SU-DHL-6 (cell line): ENCODE measurements around the gene RARRES1.
A peak's percentile ranks its signal among the peaks of the same experiment; 100 is the strongest.

Experiments used
- H2AFZ ChIP-seq: fragments of 200-600 bp; sonication (generic); 2 replicates; pipeline ENCODE4 v1.6.1; 2014; ENCODE audit warnings: low read depth, mild to moderate bottlenecking, moderate library complexity, mixed read lengths, antibody characterized with exemption, low read length; ENCODE audit not compliant: severe bottlenecking
- H3F3A ChIP-seq: fragments of 200-600 bp; shearing (Covaris generic); 2 replicates; pipeline ENCODE4 v1.6.0; 2016; ENCODE audit warnings: antibody characterized with exemption, mild to moderate bottlenecking; ENCODE audit not compliant: insufficient read depth
- H3K27ac ChIP-seq: fragments of 200-600 bp; sonication (generic); 2 replicates; pipeline ENCODE4 v1.5.1; 2016; ENCODE audit warnings: low read depth, mild to moderate bottlenecking, low read length, moderate library complexity, mixed read lengths
- H3K27me3 ChIP-seq: fragments of 200-600 bp; sonication (generic), shearing (Covaris generic); 2 replicates; pipeline ENCODE4 v1.6.0; 2014; ENCODE audit warnings: mild to moderate bottlenecking, low read length
- H3K36me3 ChIP-seq: fragments of 200-600 bp; sonication (generic); 2 replicates; pipeline ENCODE4 v1.6.1; 2014; ENCODE audit warnings: mild to moderate bottlenecking, low read length, mixed read lengths
- H3K4me2 ChIP-seq: fragments of 300-600, 200-600 bp; shearing (Covaris generic), sonication (generic); 2 replicates; pipeline ENCODE4 v1.6.0; 2014; ENCODE audit warnings: low read length, low read depth, mild to moderate bottlenecking; ENCODE audit not compliant: poor library complexity, severe bottlenecking
- H3K4me3 ChIP-seq: fragments of 200-600 bp; sonication (generic); 2 replicates; pipeline ENCODE4 v1.5.1; 2014; ENCODE audit warnings: antibody characterized with exemption, low read length, mild to moderate bottlenecking, mixed read lengths; ENCODE audit not compliant: insufficient read depth, poor library complexity, severe bottlenecking
- H3K79me2 ChIP-seq: fragments of 200-600 bp; sonication (generic); 2 replicates; pipeline ENCODE4 v1.6.1; 2014; ENCODE audit warnings: mild to moderate bottlenecking, low read length, moderate library complexity; ENCODE audit not compliant: insufficient read depth
- H3K9ac ChIP-seq: fragments of 200-600 bp; sonication (generic); 2 replicates; pipeline ENCODE4 v1.7.0; 2014; ENCODE audit warnings: mild to moderate bottlenecking, low read length
- H3K9me2 ChIP-seq: fragments of 200-600 bp; sonication (generic); replicated peaks from 2 replicates; pipeline ENCODE4 v1.6.1; 2014; ENCODE audit warnings: low read length; ENCODE audit not compliant: insufficient read depth
- H3K9me3 ChIP-seq: fragments of 200-600 bp; sonication (generic); 2 replicates; pipeline ENCODE4 v1.6.1; 2014; ENCODE audit warnings: low read length, mixed read lengths; ENCODE audit not compliant: insufficient read depth
- H4K20me1 ChIP-seq: fragments of 200-600 bp; sonication (generic); 2 replicates; pipeline ENCODE4 v1.6.1; 2014; ENCODE audit warnings: low read depth, mild to moderate bottlenecking, antibody characterized with exemption, low read length, moderate library complexity, mixed read lengths
- CTCF ChIP-seq: fragments of 200-600 bp; sonication (generic); IDR thresholded peaks from one replicate; pipeline ENCODE4 v1.5.1; 2017; ENCODE audit warnings: antibody characterized with exemption, mild to moderate bottlenecking, low read length, moderate library complexity; ENCODE audit not compliant: insufficient read depth, poor library complexity, severe bottlenecking
- EZH2phosphoT487 ChIP-seq: fragments of 200-600 bp; sonication (generic), shearing (Covaris generic); conservative IDR thresholded peaks from 2 replicates; pipeline ENCODE4 v1.6.1; 2018; ENCODE audit warnings: mild to moderate bottlenecking, antibody characterized with exemption, low read length, moderate library complexity, mixed read lengths

The RARRES1 gene

GRCh38 chr3:158731486-158731885 is 771 bp downstream of the RARRES1 start:
- Histone ChIP-seq H3K27me3 (no peaks in the 10 kb centered on the region), H3K4me3 (no peak overlapping the region), H3K4me2 (no peak overlapping the region), H3K79me2 (no peaks in the 10 kb centered on the region), H3K9ac (no peak overlapping the region), H4K20me1 (no peaks in the 10 kb centered on the region), H3F3A (no peaks in the 10 kb centered on the region), H3K9me2 (no peaks in the 10 kb centered on the region), H3K36me3 (no peaks in the 10 kb centered on the region), H2AFZ (no peak overlapping the region), H3K9me3 (no peaks in the 10 kb centered on the region; the same call in 1 of the 2 replicates), H3K27ac (no peak overlapping the region)
- TF ChIP-seq EZH2phosphoT487 (no peak), CTCF (no peak)

GRCh38 chr3:158728851-158729250 is 3.4 kb downstream of the RARRES1 start:
- Histone ChIP-seq H3K79me2 (no peaks in the 10 kb centered on the region), H2AFZ (no peak overlapping the region), H3K9me3 (no peaks in the 10 kb centered on the region), H3F3A (no peaks in the 10 kb centered on the region), H3K4me3 (no peak overlapping the region), H3K36me3 (no peaks in the 10 kb centered on the region), H3K9me2 (no peaks in the 10 kb centered on the region), H3K27me3 (no peaks in the 10 kb centered on the region), H3K9ac (no peak overlapping the region), H4K20me1 (no peaks in the 10 kb centered on the region), H3K4me2 (no peak overlapping the region), H3K27ac (no peak overlapping the region)
- TF ChIP-seq EZH2phosphoT487 (no peak), CTCF (no peak)

GRCh38 chr3:158728061-158728377 is 4.2 kb downstream of the RARRES1 start:
- Histone ChIP-seq H3K9me2 (no peaks in the 10 kb centered on the region), H2AFZ (peak overlapping the region; percentile 55), H3K9me3 (no peaks in the 10 kb centered on the region), H3K27ac (no peak overlapping the region), H3K79me2 (no peaks in the 10 kb centered on the region), H3K4me3 (no peak overlapping the region), H3K27me3 (no peaks in the 10 kb centered on the region), H3K9ac (0 out of 2 replicates have a peak overlapping the region, but pooled peaks have one; percentile 1), H4K20me1 (no peaks in the 10 kb centered on the region), H3K4me2 (peak overlapping the region; percentile 34), H3K36me3 (no peaks in the 10 kb centered on the region), H3F3A (no peaks in the 10 kb centered on the region)
- TF ChIP-seq EZH2phosphoT487, result no peak
- no peak for TF ChIP-seq CTCF
